GM12872 (cell line): ENCODE measurements around the gene PHOSPHO1.

Experiments
- TF ChIP-seq, protein P1 (sequence below): IDR thresholded peaks from 3 replicates; pipeline ENCODE4 v1.5.1; 2011; ENCODE audit warnings: low read depth, mild to moderate bottlenecking, low read length, moderate library complexity; ENCODE audit not compliant: insufficient read depth

Gene PHOSPHO1

DNA sequence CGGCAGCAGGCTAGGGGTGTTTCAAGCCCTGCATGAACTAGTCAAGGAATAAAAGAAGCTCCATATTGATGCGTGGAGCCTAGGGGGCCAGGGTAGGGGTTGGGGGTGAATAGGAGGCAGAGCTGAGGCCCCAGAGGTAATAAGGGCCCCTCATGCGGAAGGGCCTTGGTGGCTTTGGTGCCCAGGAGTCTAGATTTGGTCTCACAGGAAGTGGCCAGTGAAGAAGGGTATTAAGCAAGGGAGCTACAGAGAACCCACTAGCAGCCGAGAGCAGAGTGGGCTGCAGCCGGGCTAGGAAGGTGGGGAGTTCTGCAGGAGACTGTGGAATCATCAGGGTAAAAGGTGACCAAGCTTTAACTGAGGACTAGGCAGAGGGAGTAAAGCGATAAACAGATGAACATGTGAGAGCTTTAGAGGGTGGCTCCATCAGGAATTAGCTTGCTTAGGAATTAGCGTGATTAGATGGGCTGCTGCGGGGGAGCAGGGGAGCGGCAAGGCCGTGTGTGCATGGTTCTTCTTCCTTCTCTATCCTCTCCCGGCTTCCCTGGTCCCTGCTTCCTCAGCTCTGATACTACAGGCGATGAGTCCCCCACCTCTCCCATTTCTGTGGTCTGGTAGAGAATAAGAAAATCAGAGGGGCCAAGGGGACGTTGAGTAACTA lies 30.0 kb downstream of the PHOSPHO1 start:
- TF ChIP-seq, protein P1, sequence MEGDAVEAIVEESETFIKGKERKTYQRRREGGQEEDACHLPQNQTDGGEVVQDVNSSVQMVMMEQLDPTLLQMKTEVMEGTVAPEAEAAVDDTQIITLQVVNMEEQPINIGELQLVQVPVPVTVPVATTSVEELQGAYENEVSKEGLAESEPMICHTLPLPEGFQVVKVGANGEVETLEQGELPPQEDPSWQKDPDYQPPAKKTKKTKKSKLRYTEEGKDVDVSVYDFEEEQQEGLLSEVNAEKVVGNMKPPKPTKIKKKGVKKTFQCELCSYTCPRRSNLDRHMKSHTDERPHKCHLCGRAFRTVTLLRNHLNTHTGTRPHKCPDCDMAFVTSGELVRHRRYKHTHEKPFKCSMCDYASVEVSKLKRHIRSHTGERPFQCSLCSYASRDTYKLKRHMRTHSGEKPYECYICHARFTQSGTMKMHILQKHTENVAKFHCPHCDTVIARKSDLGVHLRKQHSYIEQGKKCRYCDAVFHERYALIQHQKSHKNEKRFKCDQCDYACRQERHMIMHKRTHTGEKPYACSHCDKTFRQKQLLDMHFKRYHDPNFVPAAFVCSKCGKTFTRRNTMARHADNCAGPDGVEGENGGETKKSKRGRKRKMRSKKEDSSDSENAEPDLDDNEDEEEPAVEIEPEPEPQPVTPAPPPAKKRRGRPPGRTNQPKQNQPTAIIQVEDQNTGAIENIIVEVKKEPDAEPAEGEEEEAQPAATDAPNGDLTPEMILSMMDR: no peak

DNA sequence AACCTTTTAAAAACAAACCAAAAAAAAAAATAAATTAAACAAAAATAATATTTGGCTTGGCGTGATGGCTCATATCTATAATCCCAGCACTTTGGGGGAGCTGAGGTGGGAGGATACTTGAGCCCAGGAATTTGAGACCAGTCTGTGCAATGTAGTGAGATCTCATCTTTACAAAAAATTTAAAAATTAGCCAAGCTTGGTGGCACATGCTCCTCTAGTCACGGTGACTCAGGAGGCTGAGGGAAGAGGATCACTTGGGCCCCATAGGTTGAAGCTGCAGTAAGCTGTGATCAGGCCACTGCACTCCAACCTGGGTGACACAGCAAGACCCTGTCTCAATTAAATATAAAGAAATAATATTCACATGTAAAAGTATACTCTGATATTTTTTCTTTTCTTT lies 32.4 kb downstream of the PHOSPHO1 start:
- TF ChIP-seq, protein P1: no peak

DNA sequence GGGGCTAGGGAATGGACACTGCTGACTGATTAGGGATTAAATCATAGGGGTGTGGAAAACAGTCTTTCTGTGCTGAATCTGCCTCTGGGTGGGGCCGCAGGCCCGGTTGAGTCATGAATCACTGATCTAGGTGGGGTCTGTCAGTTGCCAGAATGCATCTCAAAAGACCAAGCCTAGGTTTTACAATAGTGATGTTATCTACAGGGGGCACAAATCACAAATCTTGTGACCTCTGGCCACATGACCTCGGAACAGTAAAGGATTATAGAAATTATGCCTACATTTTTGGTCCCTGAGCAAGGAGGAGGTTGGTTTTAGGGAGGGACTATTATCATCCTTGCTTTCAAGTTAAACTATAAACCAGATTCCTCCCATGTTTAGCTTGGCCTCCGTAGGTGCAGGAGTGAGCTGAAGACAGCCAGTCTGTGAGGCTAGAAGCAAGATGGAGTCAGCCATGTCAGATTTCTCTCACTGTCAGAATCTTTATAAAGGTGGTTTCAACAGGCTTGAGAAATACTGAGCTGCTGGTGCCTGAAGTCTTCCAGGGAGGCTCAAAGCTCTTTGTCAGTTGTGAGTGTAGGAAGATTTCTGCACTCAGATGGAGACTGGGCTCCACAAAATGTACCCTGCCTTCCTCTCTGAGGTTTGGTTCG lies 33.1 kb downstream of the PHOSPHO1 start:
- TF ChIP-seq, protein P1: no peak

DNA sequence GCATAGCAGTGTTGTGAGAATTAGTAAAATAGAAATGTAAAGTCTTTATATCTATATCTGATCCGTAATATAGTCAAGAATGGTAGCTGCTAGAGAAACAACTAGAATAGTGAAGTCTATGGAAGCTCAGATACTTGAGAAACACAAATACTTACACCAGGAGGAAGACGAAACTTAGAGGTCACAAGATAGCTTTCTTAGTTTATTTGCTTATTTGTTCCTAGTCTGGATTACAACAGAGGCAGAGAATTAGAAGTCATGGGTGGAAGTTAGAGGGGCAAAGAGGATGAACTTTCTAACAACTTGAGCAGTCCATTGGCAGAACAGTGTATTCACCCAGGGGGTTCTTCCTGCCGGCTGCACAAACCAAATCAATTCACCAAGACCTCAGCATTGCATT lies 34.1 kb downstream of the PHOSPHO1 start:
- TF ChIP-seq, protein P1: no peak

DNA sequence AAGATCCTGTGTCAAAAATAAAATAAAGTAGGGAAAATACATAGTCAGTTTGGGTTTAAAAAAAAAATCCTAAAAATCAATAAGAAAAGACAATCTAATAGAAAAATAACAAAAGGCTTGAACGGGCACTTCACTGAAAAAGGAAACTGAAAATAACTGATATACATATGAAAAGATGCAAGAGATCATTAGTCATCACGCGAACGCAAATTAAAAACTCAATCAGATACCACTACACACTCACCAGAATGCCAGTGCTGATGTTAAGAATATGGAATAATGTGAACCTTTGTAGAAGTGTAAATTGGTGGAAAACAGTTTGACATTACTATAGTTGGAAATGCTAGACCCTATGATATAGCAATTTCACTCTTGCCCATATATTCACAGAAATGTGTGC lies 34.8 kb downstream of the PHOSPHO1 start:
- TF ChIP-seq, protein P1: no peak

DNA sequence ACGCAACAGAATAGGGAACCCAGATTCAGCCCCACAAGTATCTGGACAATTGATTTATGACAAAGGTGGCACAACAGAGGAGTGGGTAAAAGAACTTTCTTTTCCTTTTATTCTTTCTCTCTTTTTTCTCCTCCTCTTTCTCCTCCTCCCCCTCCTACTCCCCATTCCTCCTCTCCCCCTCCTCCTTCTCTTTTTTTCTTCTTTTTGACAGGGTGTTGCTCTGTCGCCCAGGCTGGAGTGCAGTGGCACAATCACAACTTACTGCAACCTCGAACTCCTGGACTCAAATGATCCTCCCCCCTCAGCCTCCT lies 36.3 kb downstream of the PHOSPHO1 start:
- TF ChIP-seq, protein P1: no peak

DNA sequence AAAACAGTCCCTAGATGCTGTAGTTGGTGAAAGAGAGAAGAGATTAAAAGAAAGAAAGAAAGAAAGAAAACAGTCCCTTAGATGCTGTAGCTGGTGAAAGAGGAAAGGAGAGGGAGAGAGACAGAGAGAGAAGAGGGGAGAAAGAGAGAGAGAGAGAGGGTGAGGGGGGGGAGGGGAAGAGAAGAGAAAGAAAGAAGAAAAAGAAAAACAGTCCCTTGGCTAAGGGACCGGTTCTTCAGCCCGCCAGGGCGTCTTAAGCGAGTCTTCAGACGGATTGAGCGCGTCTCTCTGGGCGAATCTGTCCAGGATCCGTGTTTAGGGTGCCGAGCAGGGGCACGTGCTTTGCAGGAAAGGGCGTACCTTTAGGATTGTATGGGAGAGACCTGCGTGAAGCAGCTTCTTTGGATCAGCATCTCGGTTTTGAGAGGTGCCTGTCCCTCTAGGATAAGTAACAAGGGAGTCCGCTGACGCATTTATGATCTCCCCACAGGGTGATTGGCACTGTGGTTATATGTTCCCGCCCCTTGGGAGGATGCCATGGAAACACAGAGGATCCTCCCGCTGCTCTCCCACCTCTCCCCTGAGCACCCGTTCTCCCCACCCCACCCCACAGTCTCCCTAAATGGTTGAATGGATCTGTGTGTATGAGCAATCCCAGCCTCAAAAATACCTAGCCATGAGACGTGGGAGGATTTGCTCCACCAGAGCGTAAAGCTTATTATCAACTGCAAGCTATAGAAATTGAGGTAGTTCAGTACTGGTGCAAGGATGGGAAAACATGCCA lies 36.9 kb downstream of the PHOSPHO1 start:
- TF ChIP-seq, protein P1: no peak
